A204.1 (cell line): ENCODE measurements around the gene PDGFA.

Source experiments
- FAIRE-seq: peaks from 2 replicates; lab custom pipeline; 2012; peaks lifted over from hg19 to GRCh38; lab: Jason Lieb, UNC

Gene PDGFA

DNA sequence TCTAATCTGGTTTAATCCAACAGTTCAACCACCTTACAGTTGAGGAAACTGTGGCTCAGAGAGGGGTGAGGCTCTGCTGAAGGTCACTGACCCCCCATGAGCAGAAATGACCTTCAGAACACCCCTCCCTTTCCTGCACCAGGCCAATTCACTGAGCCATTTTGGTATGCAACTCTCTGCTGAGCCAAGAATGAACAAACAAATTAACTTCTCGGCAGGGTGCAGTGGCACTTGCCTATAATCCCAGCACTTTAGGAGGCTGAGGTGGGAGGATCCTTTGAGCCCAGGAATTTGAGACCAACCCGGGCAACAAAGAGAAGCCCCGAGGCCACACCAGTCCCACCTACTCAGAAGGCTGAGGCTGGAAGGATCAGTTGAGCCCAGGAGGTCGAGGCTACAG lies 29.8 kb downstream of the PDGFA start:
- no peak for FAIRE-seq

DNA sequence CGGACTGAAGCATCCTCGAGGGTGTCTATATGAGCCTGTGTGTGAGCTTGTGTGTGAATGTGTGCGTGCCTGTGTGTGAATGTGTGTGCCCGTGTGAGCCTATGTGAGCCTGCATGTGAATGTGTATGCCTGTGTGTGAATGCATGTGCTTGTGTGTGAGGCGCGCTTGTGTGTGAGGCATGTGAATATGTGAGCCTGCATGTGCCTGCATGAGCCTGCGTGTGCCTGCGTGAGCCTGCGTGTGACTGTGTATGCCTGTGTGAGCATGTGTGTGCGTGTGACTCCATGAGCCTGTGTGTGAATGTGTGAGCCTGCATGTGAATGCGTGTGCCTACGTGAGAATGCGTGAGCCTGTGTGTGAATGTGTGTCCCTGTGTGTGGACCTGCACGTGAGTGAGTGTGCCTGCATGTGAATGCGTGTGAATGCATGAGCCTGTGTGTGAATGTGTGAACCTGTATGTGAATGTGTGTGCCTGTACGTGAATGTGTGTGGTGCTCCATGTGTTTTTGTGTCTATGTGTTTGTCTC lies 33.4 kb downstream of the PDGFA start:
- FAIRE-seq: no peak

DNA sequence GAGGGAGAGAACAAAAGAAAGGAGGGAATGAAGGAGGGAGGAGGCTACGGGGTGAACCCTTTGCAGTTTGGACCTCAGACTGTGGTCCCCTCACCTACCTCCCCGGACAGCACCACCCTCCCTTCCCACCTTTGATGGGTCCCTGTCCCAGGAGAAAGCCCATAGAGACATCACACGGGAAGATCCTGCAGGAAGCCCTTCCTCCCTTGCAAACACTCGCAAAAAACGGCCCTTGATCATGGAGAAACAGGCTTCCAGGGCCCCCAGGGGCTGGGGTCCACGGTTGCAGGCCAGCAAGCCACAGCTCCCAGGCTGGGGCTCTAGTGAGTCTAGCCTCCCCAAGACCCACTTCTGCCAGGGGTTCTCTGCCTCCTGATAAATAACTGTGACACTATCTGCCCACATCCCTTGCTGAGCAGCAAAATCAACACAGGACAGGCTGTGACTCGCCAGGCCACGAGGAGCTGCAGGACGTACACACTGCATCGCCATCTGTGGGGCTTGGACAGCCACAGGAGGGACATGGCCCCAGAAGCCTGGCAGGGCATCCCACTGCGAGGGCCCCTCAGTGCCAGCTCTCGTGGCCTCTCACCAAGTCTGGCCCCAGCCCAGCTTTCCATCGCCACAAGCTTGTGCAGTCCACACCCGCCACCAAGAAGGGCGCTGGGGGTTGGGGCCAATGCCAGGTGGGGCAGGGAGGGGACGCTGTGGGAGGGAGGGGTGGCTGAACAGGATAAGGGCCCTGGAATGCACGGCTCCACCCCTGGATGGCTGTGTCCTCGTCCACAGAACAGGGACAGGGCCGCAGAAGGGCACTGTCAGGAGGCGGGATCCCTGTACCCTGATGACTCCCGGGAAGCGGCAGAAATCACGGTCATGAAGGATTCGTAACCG lies 34.2 kb downstream of the PDGFA start:
- no peak for FAIRE-seq

DNA sequence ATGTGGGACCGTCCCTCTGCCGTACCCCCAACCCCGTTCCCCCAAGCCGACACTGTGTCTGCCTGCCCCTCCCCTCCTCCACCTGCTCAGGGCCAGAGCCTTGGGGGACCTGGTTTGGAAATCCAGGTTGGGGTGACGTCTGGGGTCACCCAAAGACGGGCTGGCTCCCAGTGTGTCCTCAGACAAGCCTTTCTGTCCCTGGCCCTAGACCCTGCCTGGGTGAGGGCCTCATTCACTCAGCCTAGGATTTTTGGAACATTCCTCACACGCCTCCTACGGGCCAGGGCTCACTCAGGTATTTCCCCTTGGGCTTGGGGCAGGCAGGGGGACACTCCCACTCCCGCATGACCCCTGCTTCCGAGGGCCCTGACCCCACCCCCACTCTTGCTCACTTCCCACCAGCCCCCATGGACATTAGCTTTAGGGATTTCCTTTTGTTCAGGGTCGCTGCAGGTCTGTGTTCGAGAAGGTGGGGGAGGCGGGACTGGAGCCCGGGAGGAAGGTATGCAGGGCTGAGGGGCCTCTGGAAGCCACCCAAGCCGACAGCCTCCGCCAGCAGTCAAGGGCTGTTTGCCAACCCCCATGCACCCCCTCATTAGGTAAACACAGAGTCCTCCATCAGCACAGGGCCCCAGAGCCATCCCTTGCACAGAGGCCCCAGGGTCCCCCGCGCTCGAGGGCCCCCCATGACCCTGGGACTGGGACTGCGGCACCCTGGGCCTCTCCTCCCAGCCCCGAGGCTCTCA lies 35.1 kb downstream of the PDGFA start:
- FAIRE-seq: no peak

DNA sequence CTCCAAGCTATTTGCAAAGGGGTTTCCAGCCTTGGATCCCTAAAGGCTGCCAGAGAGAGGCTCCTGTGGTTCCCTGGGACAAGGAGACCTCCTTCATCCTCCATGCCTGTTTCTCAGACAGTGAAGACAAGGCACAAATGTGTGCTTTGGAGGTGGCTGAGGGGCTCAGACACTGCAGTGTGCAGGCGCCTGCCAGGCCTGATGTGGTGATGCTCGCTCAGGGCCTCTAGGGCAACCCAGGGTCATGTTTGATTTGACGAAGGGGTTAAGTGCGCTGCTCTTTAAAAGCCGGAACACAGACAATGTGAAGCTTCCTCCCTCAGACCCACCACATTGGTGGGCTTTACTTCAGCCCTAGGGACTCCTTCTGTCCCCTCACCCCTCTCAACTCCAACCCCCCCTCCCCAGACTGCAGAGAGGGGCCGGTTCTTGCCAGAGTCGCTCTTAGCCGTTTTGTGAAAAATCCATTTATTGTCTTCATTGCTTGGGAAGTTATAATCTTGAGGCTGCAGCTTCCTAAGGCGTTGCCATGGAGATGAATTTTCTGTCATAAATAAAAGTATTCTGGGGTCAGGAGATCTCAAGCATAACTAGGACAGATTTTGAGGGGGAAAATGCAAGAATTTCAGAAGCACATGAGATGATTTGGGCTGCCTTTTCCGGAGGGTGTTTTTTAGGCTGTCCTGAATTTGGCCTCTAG lies 35.8 kb downstream of the PDGFA start:
- FAIRE-seq: no peak

DNA sequence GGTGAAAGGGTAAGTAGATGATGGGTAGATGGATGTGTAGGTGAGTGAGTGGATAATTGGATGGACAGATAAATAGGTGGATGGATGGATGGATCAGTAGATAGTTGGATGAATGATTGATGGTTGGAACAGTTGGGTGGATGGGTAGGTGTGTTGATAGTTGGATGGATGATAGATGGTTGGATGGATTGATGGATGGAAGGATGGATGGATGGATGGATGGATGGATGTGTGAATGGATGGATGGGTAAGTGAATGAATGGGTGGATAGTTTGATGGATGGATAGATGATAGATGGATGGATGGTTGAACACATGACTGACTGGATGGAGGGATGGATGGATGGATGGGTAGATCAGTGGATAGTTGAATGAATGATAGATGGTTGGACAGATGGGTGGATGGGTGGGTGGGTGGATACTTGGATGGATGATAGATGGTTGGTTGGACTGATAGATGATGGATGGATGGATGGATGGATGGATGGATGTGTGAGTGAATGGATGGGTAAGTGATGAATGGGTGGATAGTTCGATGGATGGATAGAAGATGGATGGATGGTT lies 37.0 kb downstream of the PDGFA start:
- no peak for FAIRE-seq

DNA sequence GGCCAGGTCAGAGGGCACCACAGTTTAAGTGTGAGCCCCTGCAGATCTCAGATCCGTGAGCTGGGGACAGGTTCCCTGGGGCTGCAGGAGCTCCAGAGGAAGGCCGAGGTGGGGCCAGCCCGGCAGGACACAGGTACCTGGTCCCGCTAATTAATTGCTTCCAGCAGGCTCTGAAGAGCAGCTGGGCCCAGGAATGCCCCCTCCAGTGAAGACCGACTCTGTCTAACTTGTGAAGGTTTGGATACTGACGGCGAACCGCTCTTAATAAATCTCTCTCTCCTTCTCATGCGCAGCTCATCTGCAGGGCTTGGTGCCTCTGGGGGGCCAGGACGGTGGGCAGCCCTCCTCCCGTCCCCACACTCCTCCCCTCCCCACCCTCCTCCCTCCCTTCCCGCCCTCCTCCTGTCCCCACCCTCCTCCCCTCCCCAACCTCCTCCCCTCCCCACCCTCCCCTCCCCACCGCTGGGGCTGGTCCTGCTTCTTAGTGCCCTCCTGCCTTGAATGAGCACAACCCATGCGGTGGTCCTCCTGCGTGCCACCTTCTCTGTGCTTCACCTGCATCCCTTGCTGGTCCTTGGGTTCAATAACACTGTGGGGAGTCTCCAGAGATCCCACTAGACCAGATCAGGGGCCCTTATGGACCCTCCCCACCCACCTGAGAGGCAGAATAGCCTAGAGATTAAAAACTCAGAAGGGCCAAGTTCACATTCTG lies 38.3 kb downstream of the PDGFA start:
- FAIRE-seq: no peak

DNA sequence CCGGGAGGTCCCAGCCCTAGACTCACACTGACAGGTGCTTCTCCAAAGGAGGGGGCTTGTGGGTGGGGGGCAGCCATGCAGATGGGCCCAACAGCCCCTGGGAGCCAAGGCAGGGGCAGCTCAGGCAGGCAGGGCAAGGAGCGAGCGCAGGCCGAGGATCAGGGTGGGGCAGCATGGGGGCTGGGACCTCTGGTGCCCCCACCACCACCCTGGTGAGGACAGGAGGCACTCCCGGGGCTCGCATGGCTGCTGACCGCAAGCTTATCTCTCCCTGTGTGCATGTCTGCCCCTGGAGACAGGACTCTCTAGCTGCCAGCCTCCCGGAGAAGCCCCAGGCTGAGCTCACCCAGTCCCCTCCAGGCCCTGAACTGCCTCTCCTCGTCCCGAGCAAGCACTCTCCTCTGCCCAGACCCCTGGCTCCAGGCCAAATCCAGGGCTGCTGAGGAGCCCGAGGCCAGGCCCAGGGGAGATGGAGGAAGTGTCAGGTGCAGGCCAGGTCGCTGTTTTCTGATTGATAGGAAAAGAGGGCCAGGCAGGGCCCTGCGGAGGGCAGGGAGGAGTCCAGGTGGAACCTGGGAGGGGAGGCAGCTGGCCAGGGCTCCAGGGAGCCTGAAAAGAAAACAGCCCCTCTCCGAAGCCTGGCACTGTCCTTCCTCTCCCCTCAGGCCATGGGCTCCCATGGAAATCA lies 39.0 kb downstream of the PDGFA start:
- FAIRE-seq: no peak

DNA sequence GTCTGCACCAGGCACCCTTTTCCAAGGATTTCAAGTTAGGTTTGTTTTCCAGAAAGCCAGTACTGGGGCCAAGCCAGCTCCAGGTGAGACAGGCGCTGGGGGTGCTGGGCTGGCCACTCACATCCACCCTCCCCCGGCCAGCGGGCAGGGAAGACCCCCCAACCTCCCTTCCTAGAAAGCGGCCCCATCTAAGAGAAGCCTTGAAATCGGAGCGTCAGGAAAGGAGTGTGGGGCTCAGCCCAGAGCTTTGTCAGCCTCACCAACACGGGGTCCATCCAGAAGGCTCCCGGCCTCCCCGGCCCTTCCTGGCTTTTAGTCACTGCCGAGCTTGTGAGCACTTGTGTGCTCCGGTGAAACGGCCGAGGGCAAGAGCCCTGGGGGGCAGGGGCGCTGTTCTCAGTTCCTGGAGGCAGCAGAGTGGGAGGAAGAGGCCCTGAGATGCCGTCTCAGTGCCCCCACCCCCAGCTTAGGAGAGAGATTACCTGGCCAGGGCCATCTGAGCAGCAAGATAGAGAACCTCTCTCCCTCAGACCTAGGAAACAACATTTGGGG lies 39.6 kb downstream of the PDGFA start:
- FAIRE-seq: no peak

DNA sequence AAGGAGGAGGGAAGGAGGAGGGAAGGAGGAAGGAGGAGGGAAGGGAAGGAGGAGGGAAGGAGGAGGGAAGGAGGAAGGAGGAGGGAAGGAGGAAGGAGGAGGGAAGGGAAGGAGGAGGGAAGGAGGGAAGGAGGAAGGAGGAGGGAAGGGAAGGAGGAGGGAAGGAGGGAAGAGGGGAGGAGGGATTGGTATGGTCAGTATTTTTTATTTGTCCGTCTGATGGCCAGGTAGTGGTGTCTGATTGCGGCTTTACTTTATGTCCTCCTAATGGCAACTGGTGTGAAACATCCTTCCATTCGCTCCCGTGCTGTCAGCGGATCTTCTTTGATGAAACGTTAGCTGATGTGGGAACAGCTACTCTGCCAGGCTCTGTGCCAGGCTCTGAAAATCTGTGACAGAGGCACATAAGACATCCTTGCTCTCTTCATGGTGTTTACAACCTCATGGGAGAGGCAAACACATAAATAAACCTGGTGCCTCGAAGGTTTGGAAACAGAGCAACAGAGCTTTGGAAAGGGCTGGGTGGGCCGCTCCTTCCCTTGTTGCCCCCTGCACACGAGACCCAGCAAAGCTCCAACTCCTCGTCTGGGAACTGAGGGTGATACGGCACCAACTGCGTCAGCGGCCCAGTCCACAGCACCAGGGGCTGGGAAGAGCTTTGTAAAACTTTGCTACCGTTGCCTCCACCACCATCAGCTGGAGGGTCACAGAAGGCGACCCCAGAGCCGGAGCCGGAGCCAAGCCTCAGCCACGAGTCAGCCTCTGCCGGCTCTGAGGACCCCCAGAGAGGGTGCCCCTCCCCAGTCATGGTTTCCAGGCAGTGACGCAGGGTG lies 40.3 kb downstream of the PDGFA start:
- FAIRE-seq: no peak

DNA sequence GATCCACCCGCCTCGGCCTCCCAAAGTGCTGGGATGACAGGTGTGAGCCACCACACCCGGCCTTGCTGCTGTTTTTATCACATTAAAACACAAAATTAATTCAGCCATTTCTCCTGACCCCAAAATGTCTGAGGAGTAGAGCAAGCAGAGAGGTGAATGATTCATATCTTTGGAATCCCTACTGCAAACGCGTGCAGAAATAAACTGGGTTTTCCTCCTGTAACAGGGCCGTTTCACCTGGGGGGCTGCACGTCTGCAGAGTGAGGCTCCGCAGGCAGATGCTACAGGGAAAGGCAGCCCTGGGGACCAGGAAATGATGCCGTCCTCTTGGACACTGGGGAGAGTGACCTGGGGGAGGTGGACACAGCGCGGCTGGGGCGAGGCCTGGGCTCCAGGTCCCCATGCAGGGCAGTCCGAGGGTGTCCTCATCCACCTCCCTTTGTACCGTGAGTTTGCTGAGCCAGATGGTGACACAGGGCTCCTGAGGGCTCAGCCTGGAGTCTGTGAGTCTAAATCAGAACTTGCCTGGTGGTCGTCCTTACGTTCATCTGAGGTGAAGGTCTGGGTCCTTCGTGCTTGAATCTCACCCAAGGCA lies 41.9 kb downstream of the PDGFA start:
- no peak for FAIRE-seq

DNA sequence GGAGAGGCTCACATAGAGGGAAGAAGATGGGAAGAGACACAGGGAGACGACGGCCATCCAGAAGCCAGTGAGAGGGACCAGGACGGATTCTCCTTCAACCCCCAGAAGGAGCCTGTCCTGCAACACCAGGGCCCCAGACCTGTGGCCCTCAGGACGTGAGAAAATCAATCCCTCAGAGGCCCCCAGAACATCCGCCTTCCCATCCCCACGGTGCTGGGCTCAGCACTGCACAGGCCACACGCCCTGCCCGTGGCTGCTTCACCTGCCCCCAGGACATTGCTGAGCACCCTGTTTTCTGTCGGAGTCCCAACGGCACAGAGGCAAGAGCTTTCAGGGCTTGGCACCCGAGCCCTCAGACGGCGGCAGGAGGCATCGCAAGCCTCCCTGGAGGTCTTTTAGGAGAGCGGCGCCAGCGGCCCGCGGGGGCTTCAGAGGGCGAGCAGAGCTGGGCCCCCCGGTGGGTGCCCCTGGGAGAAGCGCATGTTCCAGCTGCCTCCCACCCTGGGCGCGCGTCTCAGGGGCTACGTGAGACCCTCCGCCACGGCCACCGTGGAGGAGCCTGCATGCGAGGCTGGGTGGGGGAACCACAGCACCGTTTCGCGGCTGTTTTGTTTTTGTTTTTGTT lies 42.8 kb downstream of the PDGFA start:
- no peak for FAIRE-seq

DNA sequence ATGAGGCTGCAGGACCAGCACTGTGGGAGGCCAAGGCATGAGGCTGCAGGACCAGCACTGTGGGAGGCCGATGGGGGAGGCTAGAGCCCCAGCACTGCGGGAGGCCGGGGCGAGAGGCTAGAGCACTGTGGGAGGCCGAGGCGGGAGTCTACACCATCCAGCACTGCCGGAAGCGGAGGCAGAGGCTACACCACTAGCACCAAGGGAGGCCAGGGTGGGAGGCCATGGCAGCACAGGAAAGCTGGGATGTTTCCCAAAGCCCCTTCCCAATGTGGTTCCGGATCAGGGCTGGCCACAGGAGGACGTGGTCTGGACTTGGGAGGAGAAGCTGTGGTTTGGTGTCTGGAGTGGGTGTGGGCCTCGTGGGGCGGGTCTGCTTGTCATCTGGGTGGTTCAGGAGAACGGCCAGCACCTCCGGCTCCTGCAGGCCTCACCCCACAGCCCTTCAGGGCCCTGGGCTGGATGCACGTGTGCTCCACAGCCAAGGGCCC lies 43.6 kb downstream of the PDGFA start:
- no peak for FAIRE-seq

DNA sequence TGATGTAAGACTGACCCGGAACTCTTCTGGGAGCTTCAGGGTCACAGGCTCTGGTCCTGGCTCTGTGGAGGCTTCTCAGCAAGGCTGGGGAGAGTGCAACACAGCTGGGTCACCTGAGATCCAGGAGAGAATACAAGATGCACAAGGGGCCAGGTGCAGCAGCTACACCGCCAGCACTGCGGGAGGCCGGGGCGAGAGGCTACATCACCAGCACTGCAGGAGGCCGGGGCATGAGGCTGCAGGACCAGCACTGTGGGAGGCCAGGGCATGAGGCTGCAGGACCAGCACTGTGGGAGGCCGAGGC lies 44.3 kb downstream of the PDGFA start:
- FAIRE-seq: no peak

DNA sequence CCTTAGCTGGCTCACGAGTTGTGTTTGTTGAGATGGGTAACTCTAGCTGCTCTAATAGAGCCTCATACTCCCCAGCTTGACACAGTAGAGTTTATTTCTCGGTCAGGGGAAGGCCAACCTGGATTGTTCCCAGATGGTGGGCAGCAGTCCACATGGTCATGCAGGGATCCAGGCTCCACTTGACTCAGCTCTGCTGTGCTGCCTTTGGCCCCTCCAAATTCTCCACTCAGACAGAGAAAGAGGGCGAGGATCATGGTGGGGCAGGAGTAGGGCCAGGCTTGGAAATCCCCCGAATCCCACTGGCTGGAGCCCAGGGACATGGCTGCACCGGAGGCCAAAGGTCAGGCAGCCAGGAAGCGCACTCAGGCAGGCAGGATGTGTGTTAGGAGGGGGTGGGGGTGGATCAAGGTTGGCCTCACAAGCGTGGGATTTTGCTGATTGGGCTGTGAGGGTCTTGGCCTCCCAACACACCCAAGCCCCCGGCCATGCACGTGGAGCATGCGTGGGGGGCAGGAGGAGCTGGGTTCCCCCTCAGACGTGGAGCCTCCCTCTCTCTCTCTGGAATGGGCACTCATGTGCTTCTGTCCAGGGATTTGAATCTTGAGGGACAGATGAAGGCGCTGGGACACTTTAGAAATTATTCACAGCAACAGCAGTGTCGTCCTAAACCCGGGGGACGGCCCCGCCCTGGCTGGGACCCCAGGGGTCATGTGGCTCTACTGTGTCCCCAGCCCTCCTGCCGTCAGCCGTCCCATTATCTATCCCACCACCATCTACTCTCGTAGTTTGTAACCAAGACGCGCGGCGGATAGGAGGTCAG lies 44.8 kb downstream of the PDGFA start:
- no peak for FAIRE-seq

DNA sequence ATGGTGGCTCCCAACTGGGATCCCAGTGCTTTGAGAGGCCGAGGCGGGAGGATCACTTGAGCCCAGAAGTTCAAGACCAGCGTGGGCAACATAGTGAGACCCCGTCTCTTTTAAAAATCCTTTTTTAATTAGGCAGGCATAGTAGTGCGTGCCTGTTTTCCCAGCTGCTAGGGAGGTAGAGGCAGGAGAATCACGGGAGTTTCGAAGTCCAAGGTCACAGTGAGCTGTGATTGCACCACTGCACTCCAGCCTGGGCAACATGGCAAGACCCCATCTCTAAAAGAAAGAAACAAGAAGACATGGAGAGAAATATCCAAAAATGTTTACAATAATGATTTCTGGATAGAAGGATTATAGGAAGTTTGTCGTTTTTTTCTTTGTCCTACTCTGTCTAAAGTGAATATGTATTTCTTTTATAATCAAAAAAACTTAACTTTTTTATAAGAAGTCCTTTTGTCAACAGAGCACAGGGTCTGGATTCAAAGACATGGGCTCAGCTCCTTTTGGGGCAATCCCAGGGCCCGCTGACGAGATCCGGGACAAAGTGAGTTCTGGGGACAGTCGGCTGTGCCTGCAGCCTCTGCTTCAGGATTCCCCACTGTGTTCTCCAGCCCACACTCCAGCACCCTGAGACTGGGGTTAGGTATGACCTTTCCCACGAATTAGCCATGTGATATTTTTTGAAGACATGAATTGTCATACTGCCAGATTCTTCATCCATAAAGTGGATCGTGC lies 45.6 kb downstream of the PDGFA start:
- FAIRE-seq: no peak

DNA sequence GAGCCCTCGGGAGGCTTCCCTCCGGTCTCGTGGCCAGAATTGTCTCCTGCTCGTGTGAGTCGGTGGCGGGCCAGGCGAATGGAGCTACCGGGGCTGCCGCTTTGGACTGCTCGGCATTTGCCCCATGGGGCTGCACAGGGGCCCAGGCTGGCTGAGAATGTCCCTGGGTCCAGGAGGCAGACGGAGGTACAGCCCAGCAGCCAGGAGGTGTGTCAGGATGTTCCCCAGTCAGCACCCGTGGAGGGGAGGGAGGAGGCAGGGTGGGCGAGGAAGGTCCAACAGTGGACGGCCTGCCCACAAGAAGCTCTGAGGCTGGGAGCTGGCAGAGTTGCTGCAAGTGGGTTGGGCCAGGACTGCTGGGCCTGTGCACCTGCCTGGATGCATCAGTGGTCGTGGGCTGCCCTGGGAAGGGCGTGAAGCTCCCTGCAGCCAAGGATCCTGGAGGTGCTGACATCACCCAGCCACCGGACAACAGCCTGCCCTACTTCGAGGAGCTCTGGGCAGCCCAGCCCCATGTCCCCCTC lies 46.4 kb downstream of the PDGFA start:
- no peak for FAIRE-seq
